ENCODE measurements around the gene TNKS2. TPM values are rescaled to one million over a fixed set of nuclear protein-coding genes. Genes with fewer than 3 reads are reported as not detected.
"Not testable (repeated sequence)": the region's sequence is repeated elsewhere in the genome, so short reads cannot be mapped to it uniquely, and the experiment has no call there.

Gene TNKS2
- total RNA-seq, result 10 to 100 TPM; 48.2 to 65.4 (median 50.8) TPM

DNA sequence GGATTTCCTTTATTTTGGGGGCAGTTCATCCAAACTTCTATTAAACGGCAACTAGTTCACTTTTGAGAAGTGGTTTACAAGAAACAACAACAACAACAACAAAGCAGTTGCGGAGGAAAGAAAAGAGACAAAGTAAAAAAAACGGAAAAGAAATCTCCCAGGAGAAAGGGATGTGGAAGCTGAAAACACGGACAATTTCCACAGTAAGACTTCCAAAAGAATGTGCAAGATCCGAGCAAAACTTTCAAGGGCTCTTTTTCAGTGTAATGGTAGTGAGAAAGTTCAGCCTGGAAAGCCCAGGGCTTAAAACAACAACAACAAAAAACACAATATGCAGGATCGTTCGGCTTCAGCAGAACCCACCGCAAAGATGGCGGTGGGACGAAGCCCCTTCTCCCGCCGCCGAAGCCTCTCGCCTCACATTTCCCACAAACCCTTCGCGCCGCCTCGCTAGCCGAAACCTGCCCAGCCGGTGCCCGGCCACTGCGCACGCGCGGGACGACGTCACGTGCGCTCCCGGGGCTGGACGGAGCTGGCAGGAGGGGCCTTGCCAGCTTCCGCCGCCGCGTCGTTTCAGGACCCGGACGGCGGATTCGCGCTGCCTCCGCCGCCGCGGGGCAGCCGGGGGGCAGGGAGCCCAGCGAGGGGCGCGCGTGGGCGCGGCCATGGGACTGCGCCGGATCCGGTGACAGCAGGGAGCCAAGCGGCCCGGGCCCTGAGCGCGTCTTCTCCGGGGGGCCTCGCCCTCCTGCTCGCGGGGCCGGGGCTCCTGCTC lies at the start of gene TNKS2:
Gene TNKS2, plus strand, starts transcription at position 553 of the 775 bp plus-strand sequence. CDS start 265 bp downstream, outside the sequence.
- H3K4me1 ChIP-seq, result peaks cover 0 to 15% of the 10 kb centered on the region in 2 donors

DNA sequence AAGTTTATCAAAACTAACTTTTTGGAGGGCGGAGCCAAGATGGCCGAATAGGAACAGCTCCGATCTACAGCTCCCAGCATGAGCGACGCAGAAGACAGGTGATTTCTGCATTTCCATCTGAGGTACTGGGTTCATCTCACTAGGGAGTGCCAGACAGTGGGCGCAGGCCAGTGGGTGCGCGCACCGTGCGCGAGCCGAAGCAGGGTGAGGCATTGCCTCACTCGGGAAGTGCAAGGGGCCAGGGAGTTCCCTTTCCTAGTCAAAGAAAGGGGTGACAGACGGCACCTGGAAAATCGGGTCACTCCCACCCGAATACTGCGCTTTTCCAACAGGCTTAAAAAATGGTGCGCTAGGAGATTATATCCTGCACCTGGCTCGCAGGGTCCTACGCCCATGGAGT lies 48.6 kb upstream of the TNKS2 start:
- H3K4me1 ChIP-seq; DNase-seq (ENCODE audit: low spot score in 2 of 2); H3K9me3 ChIP-seq; H3K36me3 ChIP-seq; H3K4me3 ChIP-seq; H3K27me3 ChIP-seq; intact Hi-C loops (cut with DNase I; ENCODE audit: low total_unique reads); H3K27ac ChIP-seq: not testable (repeated sequence)

More for the DNA sequence above, at the start of gene TNKS2:
- H3K9me3 ChIP-seq, result no peaks in the 10 kb centered on the region
- no peaks in the 10 kb centered on the region for H3K36me3 ChIP-seq
- TF ChIP-seq POLR2A (IDR thresholded peaks at IDR 0.05) (peak; percentile 53), CTCF (IDR thresholded peaks at IDR 0.05) (no peak), POLR2AphosphoS5 (IDR thresholded peaks at IDR 0.05) (peak; percentile 72 to 92 (median 87))
- intact Hi-C loops (cut with DNase I; ENCODE audit: low total_unique reads), result no loop called here
- peak; percentile 91 to 94 for DNase-seq (ENCODE audit: low spot score in 2 of 2)
- H3K27ac ChIP-seq, result peak within 1 kb of the TSS; percentile 98 to 99
- peak within 1 kb of the TSS; percentile 86 to 93 (median 91) for H3K4me3 ChIP-seq
- H3K27me3 ChIP-seq, result no peaks in the 10 kb centered on the region

- Histone ChIP-seq H3K4me3 (no peak overlapping the region), H3K27ac (no peak overlapping the region), H3K27me3 (no peaks in the 10 kb centered on the region), H3K36me3 (no peaks in the 10 kb centered on the region), H3K9me3 (no peaks in the 10 kb centered on the region), H3K4me1 (no peaks in the 10 kb centered on the region)
- no peak for DNase-seq (ENCODE audit: low spot score in 2 of 2)
- TF ChIP-seq CTCF (IDR thresholded peaks at IDR 0.05) (no peak), POLR2A (IDR thresholded peaks at IDR 0.05) (no peak), POLR2AphosphoS5 (IDR thresholded peaks at IDR 0.05) (no peak)
- intact Hi-C loops (cut with DNase I; ENCODE audit: low total_unique reads), result no loop called here
Observed at GRCh38 chr10:91756286-91756685, 41.9 kb upstream of the TNKS2 start.

DNA sequence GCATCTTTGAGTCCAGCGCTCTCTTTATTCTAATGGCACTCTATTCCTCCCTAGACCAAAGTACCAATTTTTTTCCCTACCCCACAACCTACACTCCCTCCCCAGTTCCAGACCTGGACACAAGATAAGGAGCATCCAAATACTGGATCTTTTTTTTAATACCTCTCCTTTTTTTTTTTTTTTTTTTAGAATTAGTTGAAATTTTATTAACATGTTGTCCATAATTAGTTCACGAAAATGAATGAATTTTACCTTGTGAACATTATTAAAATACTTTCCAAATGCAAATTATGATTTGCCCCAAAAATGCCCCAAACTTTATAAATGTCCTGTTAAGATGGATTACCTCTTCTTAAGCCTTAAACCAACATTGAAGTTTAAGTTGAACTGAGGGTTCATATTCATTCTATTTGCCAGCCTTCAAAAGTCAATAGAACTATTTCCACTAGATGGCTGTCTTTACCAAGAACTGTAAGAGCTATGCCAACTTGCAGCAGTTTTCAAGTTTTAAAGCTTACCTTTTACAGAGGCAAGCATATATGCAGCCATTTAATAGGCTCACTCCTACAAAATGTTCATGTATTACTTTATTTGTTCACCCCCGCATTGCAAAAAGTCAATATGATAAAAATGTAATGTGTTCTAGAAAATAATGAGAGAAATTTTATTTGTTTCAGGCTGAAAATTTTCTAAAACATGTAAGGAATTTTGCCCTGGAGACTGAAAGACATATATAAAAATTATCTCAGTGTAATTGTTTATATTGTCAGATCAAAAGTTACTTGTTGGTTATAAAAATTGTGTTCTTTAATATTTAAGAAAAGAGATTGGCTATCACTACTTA lies 39.7 kb upstream of the TNKS2 start:
- H3K9me3 ChIP-seq, result no peaks in the 10 kb centered on the region
- H3K4me3 ChIP-seq, result no peak overlapping the region
- H3K27me3 ChIP-seq, result no peaks in the 10 kb centered on the region
- intact Hi-C loops (cut with DNase I; ENCODE audit: low total_unique reads), result no loop called here
- no peaks in the 10 kb centered on the region for H3K36me3 ChIP-seq
- no peak overlapping the region for H3K27ac ChIP-seq
- TF ChIP-seq POLR2A (IDR thresholded peaks at IDR 0.05), result no peak
- TF ChIP-seq CTCF (IDR thresholded peaks at IDR 0.05), result peak in 2 of 3 donors; percentile 46 to 57
- H3K4me1 ChIP-seq, result no peaks in the 10 kb centered on the region
- DNase-seq (ENCODE audit: low spot score in 2 of 2), result no peak

DNA sequence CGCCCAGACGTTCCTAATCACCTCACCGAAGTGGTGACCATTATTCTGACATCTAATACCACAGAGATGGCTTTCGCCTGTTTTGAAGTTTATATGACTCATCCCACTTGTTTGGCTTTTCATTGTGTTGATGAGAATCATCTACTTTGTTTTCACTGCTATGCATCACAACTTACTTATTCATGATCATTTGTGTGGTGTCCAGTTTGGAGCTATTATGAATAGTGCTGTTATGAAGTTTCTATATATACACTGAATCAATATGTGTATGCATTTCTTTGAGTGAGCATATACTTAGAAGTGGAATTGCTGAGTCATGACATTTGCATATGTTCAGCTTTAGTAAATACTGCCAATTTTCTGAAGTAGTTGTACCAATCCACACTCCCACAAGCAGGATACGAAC lies 38.6 kb upstream of the TNKS2 start:
- Histone ChIP-seq H3K36me3 (no peaks in the 10 kb centered on the region), H3K27me3 (no peaks in the 10 kb centered on the region), H3K9me3 (no peaks in the 10 kb centered on the region), H3K4me1 (no peaks in the 10 kb centered on the region), H3K4me3 (no peak overlapping the region), H3K27ac (no peak overlapping the region)
- no peak for DNase-seq (ENCODE audit: low spot score in 2 of 2)
- intact Hi-C loops (cut with DNase I; ENCODE audit: low total_unique reads), result no loop called here
- TF ChIP-seq POLR2AphosphoS5 (IDR thresholded peaks at IDR 0.05), result no peak
- no peak for TF ChIP-seq CTCF (IDR thresholded peaks at IDR 0.05)
- TF ChIP-seq POLR2A (IDR thresholded peaks at IDR 0.05), result no peak

All from breast epithelium (tissue), 4 donors.